HG03565 (cell line): ENCODE results near the gene LDLR.
"Not testable (repeated sequence)": the region's sequence is repeated elsewhere in the genome, so short reads cannot be mapped to it uniquely, and the experiment has no call there.

Experiments
- ATAC-seq: cut with Tn5 transposase; IDR thresholded peaks from one replicate; pipeline ENCODE4 v1.9.1; 2021; ENCODE audit warnings: mild to moderate bottlenecking, moderate library complexity; ENCODE audit not compliant: unreplicated experiment

Gene LDLR

DNA sequence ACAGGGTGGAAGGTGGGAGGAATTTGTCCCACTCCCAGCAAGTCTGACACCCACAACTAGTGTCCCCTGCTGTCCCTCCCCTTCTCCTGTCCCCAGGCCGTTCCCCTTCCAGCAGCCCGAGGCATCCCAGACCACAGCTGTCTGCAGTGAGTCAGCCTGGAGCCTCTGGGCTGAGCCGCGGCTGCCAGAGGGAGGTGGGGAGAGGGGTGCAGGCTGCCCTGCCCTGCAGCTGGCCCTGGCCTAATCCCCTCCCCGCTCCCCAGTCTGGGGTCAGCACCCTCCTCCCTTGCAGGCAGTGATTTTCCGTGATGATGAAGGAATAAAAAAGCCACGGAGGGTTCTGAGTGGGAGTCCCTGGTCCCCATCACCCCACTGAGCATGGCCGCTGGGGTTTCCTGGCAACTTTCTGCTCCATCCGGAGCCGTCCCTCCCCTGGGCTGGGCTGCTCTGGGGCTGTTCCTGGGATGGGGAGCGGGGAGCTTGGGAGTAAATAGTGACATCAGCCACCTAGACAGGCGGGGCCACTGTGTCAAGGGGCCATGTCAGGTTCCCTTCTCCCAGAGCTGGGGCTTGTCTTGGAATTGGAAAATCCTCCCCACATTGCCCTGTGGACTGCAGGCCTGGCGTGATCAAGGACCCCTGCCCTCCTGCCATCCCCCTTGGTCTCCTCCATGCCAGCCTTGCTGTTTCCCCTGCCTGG, 49.5 kb downstream of the LDLR start:
- ATAC-seq, result no peak

DNA sequence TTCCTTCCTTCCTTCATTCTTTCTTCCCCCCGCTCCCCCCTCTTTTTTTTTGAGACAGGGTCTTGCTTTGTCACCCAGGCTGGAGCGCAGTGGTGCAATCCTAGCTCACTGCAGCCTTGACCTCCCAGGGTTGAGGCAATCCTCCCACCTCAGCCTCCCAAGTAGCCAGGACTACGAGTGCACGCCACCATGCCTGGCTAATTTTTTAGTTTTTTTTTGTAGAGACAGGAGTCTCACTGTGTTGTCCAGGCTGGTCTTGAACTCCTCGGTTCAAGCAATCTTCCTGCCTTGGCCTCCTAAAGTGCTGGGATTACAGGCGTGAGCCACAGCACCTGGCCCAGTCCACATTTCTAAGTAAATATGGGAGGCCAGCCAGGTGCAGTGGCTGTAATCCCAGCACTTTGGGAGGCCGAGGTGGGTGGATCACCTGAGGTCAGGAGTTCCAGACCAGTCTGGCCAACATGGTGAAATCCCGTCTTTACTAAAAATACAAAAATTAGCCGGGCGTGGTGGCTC, 50.8 kb downstream of the LDLR start:
- not testable (repeated sequence) for ATAC-seq

DNA sequence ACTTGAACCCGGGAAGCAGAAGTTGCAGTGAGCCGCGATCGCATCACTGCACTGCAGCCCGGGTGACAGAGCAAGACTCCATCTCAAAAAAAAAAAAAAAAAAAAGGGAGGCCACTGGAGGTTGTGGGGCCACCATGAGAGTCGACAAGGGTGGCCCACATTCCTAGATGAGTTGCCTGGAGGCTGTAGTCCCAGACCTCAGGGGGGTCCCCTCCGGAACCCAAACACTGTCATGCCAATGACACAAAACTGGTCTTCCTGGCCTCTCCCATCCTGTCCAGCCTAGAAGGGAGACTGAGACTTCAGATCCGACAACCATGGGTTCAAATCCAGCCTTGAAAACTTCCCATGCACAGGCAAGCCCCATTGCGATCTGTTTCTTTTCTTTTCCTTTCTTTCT, 51.6 kb downstream of the LDLR start:
- no peak for ATAC-seq

DNA sequence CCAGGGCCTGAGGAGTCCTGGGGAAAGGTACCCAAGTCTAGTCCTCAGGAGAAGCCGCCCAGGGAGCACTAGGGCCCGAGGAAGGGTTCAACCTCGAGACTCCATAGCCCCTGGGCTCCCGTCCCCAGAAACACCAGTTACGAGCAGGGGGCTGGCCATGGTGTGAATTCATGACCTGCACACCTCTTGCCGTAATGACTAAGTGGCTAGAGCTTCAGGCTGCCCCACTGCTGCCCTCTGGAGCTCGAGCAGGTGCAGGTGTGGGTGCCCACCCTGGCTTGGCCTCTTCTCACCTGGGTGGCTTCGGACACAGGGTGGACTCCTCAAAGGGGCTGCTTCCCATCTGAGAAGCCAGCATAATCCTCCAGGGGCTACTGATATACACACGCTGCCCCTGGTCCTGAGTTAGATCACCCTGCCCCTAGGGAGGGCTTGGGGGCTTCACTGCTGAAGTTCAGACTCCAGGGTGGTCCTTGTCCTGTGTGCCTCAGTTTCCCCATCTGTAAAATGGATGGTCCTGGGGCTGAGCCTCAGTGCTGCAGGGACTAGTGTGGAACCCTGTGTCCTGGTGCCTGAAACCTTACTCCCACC, 52.8 kb downstream of the LDLR start:
- no peak for ATAC-seq

DNA sequence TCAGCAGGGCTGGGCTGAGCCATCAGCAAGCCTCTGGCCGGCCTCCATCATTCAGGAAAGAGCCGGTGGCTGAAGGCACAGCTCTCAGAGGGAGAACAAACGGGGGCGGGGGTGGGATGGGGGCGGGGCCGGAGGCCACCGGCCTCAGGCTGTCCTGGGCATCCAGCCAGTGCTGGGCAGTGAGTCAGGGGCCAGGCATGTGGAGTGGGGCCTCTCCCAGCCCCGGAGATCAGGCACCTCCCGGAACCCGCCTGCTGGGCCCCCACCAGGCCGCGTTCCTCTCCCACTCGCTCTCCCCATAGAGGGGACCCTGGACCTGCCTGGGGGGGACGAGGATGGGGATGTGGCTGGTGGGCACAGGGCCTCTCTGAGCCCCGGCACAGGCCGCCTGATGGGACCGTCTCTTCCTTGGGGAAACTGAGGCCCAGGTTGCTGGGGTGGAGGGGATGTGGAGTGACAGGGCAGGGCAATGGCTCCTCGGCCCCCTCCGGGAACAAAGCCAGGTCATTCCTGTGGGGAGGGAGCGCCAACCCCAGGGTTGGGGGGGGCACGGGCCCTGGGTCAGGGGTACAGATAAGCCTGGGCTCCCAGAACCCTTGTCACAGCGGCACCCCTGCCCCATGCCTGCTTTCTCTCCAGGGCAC, 53.4 kb downstream of the LDLR start:
- ATAC-seq, result no peak

DNA sequence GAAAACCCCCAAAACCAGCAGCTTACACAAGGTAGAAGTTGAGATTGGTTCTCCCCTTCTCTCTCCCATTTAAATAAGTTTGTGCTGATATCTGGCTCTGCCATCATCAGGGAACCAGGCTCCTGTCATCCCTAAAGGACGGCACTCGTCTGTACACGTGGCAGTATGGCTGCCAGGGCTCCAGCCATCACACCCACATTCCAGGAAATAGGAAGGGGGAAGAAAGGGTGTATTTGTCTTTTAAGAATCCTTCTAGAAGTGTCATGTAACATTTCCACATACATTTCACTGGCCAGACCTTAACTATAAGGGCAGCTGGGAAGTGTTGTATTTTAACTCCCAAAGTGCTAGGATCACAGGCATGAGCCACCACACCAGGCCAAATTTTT, 56.3 kb downstream of the LDLR start:
- no peak for ATAC-seq

DNA sequence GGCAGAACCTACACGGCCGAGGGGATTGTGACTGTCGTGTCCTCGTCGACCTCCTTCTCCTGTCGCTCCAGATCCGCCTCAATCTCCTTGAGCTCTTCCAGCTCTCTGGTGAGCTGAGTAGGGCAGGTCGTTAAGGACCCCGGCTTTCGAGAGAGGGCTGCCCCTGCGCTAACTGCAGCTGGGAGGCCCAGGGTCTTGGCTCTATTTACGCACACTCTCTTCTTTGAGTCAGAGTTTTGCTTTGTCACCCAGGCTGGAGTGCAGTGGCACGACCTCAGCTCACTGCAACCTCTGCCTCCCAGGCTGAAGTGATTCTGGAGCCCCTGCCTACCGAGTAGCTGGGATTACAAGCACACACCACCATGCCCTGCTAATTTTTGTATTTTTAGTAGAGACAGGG, 58.7 kb downstream of the LDLR start:
- ATAC-seq, result no peak

DNA sequence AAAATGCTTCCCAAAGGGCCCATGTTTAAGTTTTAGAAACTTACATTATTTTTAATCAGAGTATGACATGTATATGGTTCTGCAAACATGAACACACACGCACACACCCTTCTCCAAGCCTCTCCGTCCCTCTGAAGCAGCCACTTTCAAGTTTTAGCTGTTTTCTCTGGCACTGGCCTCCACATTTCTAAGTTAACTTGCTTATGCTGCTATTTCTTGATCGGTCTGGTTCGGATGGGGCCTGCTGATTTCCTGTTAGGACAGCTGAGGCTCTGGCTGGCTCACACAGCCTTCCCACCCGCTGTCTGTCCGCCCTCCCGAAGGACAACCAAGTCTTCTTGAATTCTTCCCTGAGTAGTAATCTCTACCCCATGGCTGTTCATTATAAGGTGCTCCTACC, 61.9 kb downstream of the LDLR start:
- ATAC-seq, result no peak

DNA sequence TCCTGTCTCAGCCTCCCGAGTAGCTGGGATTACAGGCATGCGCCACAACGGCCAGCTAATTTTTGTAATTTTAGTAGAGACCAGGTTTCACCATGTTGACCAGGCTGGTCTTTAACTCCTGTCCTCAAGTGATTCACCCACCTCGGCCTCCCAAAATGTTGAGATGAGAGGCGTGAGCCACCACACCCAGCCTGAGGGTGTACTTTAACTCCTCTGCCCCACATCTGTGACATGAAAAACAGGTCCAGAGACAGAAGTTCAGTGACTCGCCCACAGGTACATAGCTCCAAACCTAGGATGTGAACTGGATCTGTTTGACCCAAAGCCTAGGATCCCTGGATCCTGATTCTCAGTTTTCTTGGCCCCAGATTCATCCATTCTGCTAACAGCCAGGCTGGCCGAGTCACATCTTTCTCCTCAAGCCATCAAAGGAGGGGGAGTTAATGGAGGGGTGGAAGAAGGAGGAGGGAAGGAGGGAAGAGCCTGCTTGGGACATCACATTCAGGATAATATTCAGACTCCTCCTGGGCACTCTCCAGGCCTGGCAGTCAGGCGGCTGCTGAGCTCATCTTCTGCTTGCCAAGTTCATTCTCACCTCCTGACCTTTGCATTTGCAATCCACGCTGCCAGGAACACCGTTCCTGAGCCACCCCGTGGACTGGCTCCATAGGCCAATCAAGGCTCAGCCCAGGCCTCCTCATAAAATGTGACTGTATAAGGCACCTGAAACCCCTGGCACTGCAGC, 63.2 kb downstream of the LDLR start:
- no peak for ATAC-seq

DNA sequence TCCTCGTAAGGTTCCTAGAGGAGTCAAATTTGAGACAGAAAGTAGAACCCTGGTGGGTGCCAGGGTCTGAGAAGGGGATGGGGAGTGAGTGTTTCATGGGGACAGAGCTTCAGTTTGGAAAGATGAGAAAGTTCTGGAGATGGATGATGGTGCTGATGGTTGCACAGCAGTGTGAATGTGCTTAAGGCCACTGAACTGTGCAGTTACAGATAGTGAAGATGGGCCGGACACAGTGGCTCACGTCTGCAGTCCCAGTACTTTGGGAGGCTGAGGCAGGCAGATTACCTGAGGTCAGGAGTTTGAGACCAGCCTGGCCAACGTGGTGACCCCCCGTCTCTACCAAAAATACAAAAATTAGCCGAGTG, 65.4 kb downstream of the LDLR start:
- ATAC-seq, result no peak

DNA sequence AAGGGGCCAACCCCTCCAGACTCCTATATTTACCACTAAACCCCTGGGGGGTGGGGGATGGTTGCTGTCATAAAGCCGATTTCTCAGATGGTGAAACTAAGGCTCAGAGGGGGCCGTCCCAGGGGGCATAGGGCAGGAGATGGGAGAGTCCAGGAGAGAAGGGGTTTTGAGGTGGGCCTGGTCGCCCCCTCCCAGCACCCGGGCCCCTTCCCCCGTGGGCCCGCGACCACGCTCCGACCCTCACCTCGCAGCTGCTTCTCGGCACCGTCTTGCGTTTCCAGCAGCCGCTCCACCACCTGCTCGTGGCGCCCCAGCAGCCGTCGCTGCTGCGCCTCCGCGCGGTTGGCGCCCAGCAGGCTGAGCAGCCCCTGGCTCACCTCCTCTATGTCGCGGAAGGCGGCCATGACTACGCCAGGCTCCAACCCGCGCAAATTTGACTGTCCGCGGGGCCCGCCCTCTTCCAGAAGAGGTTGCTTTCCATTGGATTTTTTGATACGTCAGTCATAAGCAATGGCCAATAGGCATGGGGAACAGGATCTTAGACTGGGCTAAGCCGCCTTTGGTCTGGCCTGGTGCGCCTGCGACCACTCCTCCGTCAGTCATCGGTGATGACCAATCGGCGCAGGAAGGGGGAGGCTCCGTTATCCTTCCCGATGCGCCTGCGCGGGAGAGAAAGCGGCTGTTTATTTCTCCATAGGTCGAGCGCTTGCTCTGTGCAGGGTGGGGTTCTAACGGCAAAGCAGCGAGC, 66.3 kb downstream of the LDLR start, which contains the start of gene SPC24:
Gene SPC24, minus strand, starts transcription at position 410 of the 748 bp plus-strand sequence. Its CDS starts 6 bp downstream, at position 404.
- ATAC-seq, result peak; percentile 98

DNA sequence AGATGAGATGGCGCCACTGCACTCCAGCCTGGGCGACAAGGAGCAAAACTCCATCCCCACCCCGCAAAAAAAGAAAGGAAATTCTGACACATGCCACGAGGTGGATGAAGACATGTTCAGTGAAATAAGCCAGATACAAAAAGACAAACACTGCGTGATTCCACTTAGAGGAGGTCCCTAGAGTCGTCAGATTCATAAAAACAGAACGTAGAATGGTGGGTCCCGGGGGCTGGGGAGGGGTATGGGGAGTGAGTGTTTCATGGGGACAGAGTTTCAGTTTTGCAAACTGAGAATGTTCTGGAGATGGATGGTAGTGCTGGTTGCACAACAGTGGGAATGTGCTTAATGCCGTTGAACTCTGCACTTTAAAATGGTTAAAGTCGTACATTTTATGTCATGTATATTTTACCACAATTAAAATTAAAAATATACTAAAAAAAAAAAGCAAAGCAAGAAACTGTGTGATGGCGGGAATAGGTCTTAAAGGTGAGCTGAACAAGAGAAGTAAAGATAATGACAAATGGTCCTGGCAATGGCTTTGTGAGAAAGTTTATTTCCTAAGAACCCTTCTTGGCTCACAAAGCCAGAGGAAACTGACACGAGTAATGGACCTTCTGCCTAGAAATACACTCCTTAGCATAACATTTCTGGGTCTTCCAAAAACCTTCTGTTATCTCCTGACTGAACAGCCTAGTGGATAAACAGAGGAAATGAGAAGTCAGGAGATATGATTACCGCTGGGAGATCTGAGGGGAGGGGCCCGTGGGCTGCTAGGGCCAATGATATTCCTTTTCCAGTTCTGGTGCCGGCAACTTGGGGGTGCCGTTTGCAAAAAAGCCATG, 70.6 kb downstream of the LDLR start:
- ATAC-seq, result no peak

DNA sequence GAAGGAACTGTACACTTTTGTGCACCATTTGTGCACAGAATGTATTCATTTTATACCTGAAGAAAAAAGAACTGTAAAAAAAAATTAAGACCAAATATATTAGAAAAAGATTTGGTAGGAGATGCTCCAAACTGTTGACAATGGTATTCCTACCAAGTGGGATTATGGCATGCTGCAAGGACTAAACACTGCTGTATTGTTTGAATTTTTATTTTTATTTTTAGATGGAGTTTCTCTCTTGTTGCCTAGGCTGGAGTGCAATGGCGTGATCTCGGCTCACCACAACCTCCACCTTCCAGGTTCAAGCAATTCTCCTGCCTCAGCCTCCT, 71.1 kb downstream of the LDLR start:
- ATAC-seq, result not testable (repeated sequence)

DNA sequence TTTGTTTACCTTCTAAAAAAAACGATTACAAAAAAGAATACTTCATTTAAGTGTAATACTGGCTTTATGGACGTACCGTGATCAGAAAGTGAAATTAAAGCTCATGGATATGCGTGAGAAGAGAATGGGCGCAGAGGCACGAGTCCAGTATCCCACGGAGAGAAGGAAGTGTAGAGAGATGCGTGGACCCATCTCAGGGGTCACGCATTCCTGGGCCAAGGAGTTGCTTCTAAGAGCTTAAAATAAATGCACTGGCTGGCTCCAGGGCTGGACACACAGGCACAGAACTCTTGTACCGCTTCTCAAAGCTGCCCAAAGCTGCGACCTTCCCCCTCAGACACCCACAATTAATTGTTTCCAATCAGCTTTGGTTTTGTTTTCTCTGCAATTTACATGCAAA, 75.0 kb downstream of the LDLR start:
- ATAC-seq, result no peak

DNA sequence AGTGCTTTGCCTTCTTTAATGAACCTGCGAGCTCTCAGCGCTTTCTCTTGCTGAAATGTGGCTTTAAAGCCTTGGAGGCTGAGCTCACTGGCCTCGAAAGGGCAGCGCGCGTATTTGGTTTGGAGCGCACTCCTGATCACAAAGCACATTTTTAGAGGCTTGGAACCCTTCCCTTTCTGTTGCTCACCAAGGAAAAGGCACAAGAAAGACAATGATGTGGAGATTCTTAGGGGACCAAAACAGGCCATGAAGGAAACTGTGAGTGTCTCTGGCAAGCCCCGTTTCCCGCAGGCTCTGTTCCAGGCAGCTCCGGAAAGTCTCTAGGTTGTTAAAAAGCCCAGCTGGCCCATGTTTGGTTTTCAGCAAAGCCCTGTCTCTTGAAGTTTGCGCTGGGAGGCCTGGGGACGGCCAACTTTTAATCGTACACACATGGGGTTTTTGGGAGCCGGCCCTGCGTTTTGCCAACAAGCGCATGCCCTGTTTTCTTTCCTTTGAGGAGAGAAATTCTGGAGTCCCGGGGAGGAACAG, 75.7 kb downstream of the LDLR start:
- no peak for ATAC-seq

DNA sequence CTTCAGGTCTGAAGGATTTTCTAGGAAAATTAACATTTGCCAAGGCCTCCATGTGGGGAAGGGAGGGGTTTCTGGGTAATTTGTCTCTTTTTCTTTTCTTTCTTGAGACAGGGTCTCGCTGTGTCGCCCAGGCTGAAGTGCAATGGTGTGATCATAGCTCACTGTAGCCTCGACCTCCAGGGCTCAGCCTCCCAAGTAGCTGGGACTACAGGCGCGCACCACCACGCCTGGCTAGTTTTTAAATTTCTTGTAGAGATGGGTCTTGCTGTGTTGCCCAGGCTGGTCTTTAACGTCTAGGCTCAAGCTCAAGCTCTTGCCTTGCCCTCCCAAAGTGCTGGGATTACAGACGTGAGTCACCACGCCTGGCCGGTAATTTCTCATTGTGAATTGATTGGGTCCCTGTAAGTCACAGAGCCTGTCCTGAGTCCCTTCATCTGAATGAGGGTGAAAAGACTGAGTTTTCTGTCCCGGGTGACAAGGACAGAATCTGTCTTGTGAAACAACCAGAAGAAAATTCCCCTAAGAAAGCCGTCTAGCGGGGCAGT, 76.3 kb downstream of the LDLR start:
- no peak for ATAC-seq

DNA sequence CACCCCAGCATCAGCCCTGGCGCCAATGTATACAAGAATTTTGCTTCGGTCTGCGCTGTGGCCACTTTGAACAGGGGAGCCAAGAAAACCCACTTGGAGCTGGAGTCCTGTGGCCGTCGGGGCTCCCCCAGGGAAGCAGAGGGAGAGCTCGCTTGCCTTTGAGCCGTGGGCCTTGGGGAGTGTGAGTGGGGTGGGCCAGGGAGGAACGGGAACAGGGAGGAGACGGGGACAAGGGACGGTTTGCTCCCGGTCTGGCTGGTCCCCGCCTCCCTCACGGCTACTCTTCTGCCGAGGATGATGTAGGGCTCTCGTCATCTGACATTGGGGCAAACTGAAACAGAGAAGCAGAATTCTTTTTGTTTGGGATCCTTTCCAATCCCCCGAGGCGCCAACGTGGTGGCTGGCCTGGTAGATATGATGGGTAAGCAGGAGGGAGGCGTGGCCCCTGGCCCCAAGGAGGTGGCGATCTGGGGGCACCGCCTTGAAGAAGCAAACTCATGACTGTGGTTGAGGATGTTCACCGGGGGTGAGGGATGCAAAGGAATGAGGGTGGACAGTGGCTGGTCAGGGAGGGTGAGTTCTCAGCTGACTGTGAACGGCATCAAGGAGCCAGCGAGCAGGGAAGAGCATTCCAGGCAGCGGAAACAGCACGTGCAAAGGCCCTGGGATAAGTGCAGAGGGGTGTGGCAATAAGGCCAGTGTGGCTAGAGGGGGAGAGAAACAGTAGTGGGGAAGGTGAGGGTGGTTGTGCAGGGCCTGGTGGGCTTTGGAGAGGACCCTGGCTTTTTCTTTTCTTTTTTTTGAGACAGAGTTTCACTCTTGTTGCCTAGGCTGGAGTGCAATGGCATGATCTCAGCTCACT, 77.2 kb downstream of the LDLR start:
- ATAC-seq, result no peak

DNA sequence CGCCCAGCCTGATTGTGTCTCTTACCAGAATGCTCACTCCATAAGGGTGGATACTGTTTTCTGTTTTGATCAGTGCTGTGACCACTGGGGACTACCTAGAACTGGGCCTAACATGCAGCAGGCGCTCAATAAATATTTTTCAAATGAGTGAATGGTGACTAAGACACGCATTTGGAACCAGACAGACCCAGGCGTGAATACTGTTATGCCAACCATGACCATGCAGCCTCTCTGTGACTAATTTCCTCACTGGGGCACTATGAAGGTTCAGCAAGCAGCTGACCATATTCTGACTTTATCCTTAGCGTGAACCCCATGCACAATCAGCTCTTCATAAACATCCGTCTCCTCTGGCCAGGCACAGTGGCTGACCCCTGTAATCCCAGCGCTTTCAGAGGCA, 79.3 kb downstream of the LDLR start:
- ATAC-seq, result no peak
